Kidney capillary endothelial cell (primary cell): ENCODE results near the gene ITM2B.
A peak's percentile ranks its signal among the peaks of the same experiment; 100 is the strongest.

Experiments
- DNase-seq: peaks from one replicate; pipeline ENCODE4 v3.0.0-alpha.2; 2018; ENCODE audit warnings: low spot score

ITM2B gene

GRCh38 chr13:48258430-48258829, 25.4 kb downstream of the ITM2B start:
- no peak for DNase-seq

GRCh38 chr13:48260970-48261369, 28.0 kb downstream of the ITM2B start:
- no peak for DNase-seq

- DNase-seq = no peak
These were observed 30.2 kb downstream of the ITM2B start for GRCh38 chr13:48263196-48263595.

- DNase-seq = no peak
These were observed 31.1 kb downstream of the ITM2B start for GRCh38 chr13:48264058-48264457.

- DNase-seq = no peak
These were observed 32.3 kb downstream of the ITM2B start for GRCh38 chr13:48265217-48265815.

GRCh38 chr13:48266150-48266549, 33.1 kb downstream of the ITM2B start:
- DNase-seq = no peak

- no peak for DNase-seq
These were observed 34.0 kb downstream of the ITM2B start for GRCh38 chr13:48266701-48267639.

- DNase-seq = no peak
These were observed 35.0 kb downstream of the ITM2B start for GRCh38 chr13:48268019-48268418.

- no peak for DNase-seq
These were observed 40.3 kb downstream of the ITM2B start for GRCh38 chr13:48273346-48273745.

GRCh38 chr13:48275507-48275906, 42.5 kb downstream of the ITM2B start:
- no peak for DNase-seq

- DNase-seq = peak; percentile 54
These were observed 45.8 kb downstream of the ITM2B start for GRCh38 chr13:48278806-48279205.

GRCh38 chr13:48281556-48281955, 48.5 kb downstream of the ITM2B start:
- no peak for DNase-seq

GRCh38 chr13:48291730-48292129, 58.7 kb downstream of the ITM2B start:
- no peak for DNase-seq

GRCh38 chr13:48292650-48293049, 59.6 kb downstream of the ITM2B start:
- no peak for DNase-seq

- DNase-seq = no peak
These were observed 61.6 kb downstream of the ITM2B start for GRCh38 chr13:48294653-48295052.

GRCh38 chr13:48295271-48295670, 62.3 kb downstream of the ITM2B start:
- DNase-seq = no peak

- no peak for DNase-seq
These were observed 63.5 kb downstream of the ITM2B start for GRCh38 chr13:48296528-48296927.

- no peak for DNase-seq
These were observed 64.3 kb downstream of the ITM2B start for GRCh38 chr13:48297131-48297786.

GRCh38 chr13:48299591-48299990, 66.6 kb downstream of the ITM2B start:
- DNase-seq = no peak

GRCh38 chr13:48302871-48303358, 69.9 kb downstream of the ITM2B start:
- no peak for DNase-seq

- peak; percentile 97 for DNase-seq
These were observed 70.5 kb downstream of the ITM2B start, which contains the start of gene RB1 for GRCh38 chr13:48303359-48304142. RB1 (plus strand) TSS chr13:48303751; CDS start chr13:48303913, 162 bp downstream.
